ENCODE measurements around the gene APOF. TPM values are rescaled to one million over a fixed set of nuclear protein-coding genes. Genes with fewer than 3 reads are reported as not detected.

APOF gene
- total RNA-seq, 1 donor from 2014 or later: not detected

DNA sequence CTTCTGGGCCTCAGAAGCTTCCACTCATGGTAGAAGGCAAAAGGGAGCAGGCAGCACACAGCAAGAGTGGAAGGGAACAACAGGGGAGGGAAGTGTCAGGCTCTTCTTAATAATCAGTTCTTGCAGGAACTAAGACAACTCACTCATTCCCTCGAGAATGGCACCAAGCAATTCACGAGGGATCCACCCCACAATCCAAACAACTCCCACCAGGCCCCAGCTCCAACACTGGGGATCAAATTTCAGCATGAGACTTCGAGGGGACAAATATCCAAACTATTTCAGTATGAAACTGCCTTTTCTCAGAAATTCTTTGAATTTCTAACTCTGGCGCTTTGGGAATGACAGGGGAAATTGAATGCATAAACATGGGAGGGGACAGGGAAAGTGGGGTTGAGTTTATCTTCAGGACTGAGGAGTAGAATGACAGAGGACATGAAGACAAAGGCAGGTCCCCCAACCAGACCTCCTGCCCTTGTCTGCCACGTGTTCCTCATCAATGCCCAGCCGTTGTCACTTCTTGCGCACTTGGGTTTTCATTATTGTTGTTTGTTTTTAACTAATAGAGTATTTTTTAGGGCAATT, 24.6 kb upstream of the APOF start:
- Mint-ChIP-seq H3K4me1 (no peaks in the 10 kb centered on the region), H3K27ac (no peak overlapping the region), H3K9me3 (no peaks in the 10 kb centered on the region), H3K4me3 (no peak overlapping the region), H3K27me3 (no peaks in the 10 kb centered on the region), H3K36me3 (ENCODE audit: low read depth) (no peaks in the 10 kb centered on the region)
- intact Hi-C loops (cut with micrococcal nuclease): no loop called here
- TF ChIP-seq, protein P1, sequence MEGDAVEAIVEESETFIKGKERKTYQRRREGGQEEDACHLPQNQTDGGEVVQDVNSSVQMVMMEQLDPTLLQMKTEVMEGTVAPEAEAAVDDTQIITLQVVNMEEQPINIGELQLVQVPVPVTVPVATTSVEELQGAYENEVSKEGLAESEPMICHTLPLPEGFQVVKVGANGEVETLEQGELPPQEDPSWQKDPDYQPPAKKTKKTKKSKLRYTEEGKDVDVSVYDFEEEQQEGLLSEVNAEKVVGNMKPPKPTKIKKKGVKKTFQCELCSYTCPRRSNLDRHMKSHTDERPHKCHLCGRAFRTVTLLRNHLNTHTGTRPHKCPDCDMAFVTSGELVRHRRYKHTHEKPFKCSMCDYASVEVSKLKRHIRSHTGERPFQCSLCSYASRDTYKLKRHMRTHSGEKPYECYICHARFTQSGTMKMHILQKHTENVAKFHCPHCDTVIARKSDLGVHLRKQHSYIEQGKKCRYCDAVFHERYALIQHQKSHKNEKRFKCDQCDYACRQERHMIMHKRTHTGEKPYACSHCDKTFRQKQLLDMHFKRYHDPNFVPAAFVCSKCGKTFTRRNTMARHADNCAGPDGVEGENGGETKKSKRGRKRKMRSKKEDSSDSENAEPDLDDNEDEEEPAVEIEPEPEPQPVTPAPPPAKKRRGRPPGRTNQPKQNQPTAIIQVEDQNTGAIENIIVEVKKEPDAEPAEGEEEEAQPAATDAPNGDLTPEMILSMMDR (IDR thresholded peaks at IDR 0.05): no peak
- ATAC-seq (ENCODE audit: low read depth) (no peak), DNase-seq (no peak)
- ChIA-PET CTCF (no interaction called here), POLR2A (no interaction called here)

- DNase-seq (no peak), ATAC-seq (ENCODE audit: low read depth) (no peak)
- Mint-ChIP-seq H3K9me3 (no peaks in the 10 kb centered on the region), H3K27me3 (no peaks in the 10 kb centered on the region), H3K4me1 (no peaks in the 10 kb centered on the region), H3K36me3 (ENCODE audit: low read depth) (no peaks in the 10 kb centered on the region), H3K27ac (no peak overlapping the region), H3K4me3 (no peak overlapping the region)
- intact Hi-C loops (cut with micrococcal nuclease): no loop called here
- ChIA-PET POLR2A (interaction anchor here (0.7 kb wide), 1 partner anchor 32 kb away, joined by 3 read pairs; no protein-coding TSS in a partner anchor), CTCF (no interaction called here)
- TF ChIP-seq, protein P1 (IDR thresholded peaks at IDR 0.05): no peak
These were observed 23.2 kb upstream of the APOF start for GRCh38 chr12:56385873-56386272.

DNA sequence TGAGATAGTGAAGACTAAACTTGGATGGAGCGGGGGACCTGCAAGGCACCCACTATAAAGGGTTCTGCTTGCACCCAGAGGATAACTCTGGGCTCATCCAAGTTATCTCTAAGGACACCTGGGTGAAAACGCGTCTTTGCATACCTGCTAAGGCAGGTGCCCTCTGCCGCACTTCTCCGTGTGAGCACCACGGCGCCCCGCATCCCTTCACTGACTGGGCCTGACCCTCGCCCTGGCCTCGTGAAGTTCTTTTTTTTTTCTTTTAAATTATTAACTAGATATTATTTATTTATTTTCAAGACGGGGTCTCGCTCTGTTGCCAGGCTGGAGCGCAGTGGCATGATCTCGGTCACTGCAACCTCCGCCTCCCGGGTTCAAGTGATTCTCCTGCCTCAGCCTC, 20.0 kb upstream of the APOF start:
- Mint-ChIP-seq H3K27ac (no peak overlapping the region), H3K4me1 (peaks cover 10% of the 10 kb centered on the region), H3K27me3 (no peaks in the 10 kb centered on the region), H3K36me3 (ENCODE audit: low read depth) (no peaks in the 10 kb centered on the region), H3K4me3 (no peak overlapping the region), H3K9me3 (no peaks in the 10 kb centered on the region)
- CTCF ChIA-PET: no interaction called here
- DNase-seq (no peak), ATAC-seq (ENCODE audit: low read depth) (no peak)
- intact Hi-C loops (cut with micrococcal nuclease): no loop called here
- POLR2A ChIA-PET: interaction anchor here (0.6 kb wide), 1 partner anchor 37 kb away, joined by 4 read pairs; no protein-coding TSS in a partner anchor
- TF ChIP-seq, protein P1 (IDR thresholded peaks at IDR 0.05): no peak

- DNase-seq: no peak
- no peak for ATAC-seq (ENCODE audit: low read depth)
- no peak overlapping the region for H3K4me3 Mint-ChIP-seq
- POLR2A ChIA-PET: interaction anchor here (0.6 to 8.4 kb wide), 5 partner anchors 18 to 69 kb away, joined by 4 to 128 read pairs (median 8); partner anchors contain the start of genes CNPY2, IL23A and STAT2
- intact Hi-C loops (cut with micrococcal nuclease): loop anchor here (5.0 kb wide), 1 partner anchor 39 kb away; no protein-coding TSS in a partner anchor
- TF ChIP-seq, protein P1 (IDR thresholded peaks at IDR 0.05): no peak
- no peaks in the 10 kb centered on the region for H3K27me3 Mint-ChIP-seq
- H3K36me3 Mint-ChIP-seq (ENCODE audit: low read depth): no peaks in the 10 kb centered on the region
- peaks cover 50% of the 10 kb centered on the region for H3K4me1 Mint-ChIP-seq
- peak overlapping the region; percentile 94 for H3K27ac Mint-ChIP-seq
- H3K9me3 Mint-ChIP-seq: no peaks in the 10 kb centered on the region
- CTCF ChIA-PET: interaction anchor here (1.5 kb wide), 1 partner anchor 18 kb away, joined by 6 read pairs; the partner anchor contains the start of gene STAT2
These were observed 15.3 kb upstream of the APOF start for GRCh38 chr12:56377989-56378316.

DNA sequence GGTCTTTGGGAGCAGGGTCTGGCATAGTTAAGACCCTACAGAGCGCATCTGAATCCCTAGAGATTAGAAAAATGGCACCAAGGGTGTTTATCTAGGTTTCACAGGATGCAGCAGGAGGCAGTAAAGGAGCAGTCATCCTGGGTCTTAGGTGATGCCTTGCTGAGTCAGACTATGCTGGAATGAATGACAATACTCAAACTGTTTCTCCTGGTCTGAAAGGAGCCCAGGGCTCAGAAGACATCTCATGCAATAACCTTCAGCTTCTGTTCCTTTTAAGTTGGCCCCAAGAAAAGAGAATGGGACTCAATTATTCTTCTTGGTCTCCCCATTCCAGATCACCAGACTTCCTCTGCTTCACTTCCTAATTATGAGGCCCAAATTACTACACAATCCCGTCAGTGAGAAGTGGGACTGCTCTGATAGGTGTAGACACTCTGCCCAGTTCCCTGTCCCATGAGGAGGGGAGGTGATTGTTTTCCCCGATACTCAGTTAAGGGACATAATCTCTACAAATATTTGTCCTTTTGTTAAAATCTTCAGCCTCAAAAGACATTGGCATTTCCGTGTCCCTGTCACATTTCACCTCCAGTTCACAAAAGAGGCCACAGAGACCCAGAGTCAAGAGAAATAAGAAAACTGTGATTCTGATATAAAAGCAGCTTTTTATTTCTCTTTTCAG, 14.8 kb upstream of the APOF start:
- intact Hi-C loops (cut with micrococcal nuclease): loop anchor here (5.0 kb wide), 1 partner anchor 40 kb away; no protein-coding TSS in a partner anchor
- CTCF ChIA-PET: interaction anchor here (1.2 to 1.5 kb wide), 2 partner anchors 18 to 83 kb away, joined by 3 to 6 read pairs; partner anchors contain the start of gene STAT2
- TF ChIP-seq, protein P1 (IDR thresholded peaks at IDR 0.05): no peak
- Mint-ChIP-seq H3K36me3 (ENCODE audit: low read depth) (peaks cover 2% of the 10 kb centered on the region), H3K27me3 (no peaks in the 10 kb centered on the region), H3K4me3 (no peak overlapping the region), H3K27ac (peak overlapping the region; percentile 94), H3K4me1 (peaks cover 53% of the 10 kb centered on the region), H3K9me3 (no peaks in the 10 kb centered on the region)
- ATAC-seq (ENCODE audit: low read depth) (no peak), DNase-seq (no peak)
- POLR2A ChIA-PET: interaction anchor here (0.6 to 8.4 kb wide), 7 partner anchors 18 to 87 kb away, joined by 4 to 128 read pairs (median 8); partner anchors contain the start of genes CNPY2, IL23A, STAT2 and TIMELESS

Data from activated B cell treated with CpG ODN at 0.5 μM for 24 hours (primary cell).